ENCODE data around the gene TLCD1.

DNA sequence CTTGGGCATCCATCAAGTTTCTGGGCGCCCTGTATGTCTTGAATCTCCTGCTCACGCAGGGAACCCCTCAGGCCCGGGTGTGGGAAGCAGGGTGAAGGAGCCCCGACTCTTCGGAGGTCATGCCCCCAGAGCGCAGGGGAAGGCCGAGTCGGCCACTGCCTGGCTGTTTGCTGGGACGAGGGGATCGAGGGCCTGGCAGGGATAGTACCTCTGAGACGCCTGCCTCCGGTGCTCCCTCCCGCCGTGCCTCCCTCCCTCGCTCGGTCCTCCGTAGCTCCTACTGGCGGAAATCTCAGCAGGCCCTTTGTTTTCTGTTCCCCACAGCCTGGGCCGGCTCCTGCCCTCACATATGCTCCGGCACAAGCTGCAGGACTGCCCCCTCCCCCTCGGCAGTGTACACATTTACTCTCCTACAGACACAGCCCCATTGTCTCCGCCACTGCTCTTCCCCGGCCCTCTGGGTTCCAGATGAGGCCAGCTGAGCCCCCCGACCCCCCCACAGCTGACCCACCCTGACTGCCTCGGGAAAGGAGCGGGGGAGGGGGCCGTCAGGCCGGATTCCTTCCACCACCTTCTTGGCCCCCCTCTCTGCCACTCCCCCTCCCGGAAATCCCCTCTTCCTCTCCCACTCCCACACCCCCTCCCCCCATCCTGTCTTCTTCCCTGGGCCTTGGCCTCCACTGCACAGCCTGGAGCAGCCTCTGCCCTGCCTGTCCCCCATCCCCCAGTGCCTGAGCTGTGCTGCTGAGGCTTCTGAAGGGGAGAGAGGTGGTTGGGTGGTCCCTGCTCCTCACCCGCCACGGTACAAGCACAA, 19.1 kb upstream of the TLCD1 start:
- TF ChIP-seq, protein P1, sequence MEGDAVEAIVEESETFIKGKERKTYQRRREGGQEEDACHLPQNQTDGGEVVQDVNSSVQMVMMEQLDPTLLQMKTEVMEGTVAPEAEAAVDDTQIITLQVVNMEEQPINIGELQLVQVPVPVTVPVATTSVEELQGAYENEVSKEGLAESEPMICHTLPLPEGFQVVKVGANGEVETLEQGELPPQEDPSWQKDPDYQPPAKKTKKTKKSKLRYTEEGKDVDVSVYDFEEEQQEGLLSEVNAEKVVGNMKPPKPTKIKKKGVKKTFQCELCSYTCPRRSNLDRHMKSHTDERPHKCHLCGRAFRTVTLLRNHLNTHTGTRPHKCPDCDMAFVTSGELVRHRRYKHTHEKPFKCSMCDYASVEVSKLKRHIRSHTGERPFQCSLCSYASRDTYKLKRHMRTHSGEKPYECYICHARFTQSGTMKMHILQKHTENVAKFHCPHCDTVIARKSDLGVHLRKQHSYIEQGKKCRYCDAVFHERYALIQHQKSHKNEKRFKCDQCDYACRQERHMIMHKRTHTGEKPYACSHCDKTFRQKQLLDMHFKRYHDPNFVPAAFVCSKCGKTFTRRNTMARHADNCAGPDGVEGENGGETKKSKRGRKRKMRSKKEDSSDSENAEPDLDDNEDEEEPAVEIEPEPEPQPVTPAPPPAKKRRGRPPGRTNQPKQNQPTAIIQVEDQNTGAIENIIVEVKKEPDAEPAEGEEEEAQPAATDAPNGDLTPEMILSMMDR (IDR thresholded peaks at IDR 0.05), result no peak
- TF ChIP-seq POLR2A (IDR thresholded peaks at IDR 0.05), result no peak
